Hepatic stellate cell (primary cell): ENCODE measurements around the gene COA1.
"Not testable (repeated sequence)": the region's sequence is repeated elsewhere in the genome, so short reads cannot be mapped to it uniquely, and the experiment has no call there.

Experiments used
- DNase-seq: peaks from one replicate; pipeline ENCODE4 v3.0.0; 2011; ENCODE audit warnings: low spot score

The COA1 gene

DNA sequence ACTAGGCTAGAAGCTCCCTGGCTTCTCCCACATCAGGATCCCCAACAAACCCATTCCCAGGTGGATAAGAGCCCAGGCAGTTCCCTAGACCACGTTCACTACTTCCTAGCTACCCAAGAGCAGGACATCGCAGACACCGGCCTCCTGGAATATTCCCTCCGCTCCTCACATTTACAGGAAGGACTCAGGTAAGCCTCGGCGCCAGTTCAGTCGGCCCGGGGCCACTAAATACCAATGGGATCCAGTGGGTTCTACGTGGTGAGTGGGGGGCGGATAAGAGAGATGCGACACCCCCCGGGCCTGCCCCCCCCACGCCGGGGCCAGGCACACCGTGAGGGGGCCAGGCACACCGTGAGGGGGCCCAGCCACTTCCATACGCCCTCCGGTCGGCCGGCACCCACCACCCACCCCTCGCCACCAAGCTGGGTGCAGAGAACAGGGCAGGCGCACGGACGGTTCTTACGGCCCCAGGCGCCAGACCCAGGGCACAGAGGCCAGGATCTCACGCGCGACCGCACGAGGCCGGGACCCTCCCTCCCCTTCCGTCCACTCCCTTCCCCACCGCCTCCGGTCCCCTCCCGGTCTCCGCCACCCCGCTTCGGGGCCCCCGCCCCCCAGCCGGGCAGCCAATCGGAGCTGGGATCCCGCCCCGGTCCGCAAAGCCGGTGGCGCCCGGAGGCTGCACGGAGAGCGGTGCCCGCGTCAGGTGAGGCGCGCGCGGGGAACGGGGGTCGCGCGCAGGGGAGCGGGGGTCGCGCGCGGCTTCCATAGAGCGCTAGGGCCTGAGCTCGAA lies 28.9 kb upstream of the COA1 start, which contains the start of gene BLVRA:
Gene BLVRA (plus strand): TSS at position 652 of the 793 bp plus-strand sequence. CDS start 12,479 bp downstream, outside the sequence.
- peak; percentile 86 for DNase-seq

DNA sequence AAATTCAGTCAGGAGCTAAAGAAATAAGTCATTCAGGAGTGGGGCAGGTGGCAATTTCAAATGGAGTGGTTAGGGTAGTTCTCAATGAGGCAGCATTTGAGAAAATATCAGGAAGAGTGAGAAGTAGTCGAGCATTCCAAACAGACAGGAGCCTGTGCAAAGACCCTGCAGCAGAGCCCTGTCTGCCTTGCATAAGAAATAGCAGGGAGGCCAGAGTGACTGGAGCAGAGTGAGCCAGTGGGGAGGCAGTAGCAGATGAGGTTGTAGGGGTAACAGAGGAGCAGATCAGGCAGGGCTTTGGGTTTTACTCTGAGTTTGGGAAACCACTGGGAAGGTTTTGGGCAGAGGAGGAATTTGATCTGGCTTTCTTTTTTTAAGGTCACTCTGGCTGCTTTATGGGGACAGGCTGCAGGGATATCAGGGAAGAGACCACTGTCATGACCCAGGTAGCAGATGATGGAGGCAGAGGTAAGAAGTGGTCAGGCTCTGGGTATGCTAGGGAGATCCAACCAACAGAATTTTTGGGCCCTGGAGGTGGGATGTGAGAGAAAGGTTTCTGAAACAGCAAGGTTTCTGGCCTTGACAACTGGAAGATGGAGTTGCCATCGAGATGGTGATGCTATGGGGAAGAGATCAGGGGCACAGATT lies 27.9 kb upstream of the COA1 start:
- DNase-seq: no peak

GRCh38 chr7:43756368-43757072 lies 27.2 kb upstream of the COA1 start:
- peak; percentile 92 for DNase-seq

DNA sequence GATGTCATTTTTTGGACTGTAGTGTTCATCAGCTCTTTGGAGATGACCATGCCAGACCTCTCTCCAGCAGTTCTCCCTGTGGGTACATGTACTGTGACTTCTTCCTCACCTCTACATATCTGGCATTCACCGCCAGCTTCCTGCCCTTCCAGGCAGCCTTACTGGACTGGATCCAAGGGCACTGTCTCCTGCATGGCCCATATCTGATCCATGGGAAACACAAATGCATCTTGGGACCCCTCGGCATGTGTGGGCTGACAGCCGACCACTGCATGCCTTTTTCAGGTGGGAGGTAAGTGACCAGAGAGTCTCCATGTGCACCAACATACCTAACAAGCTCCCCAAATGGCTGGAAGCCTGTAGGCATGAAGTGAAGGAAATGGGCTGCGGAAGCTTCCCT lies 25.3 kb upstream of the COA1 start:
- DNase-seq: no peak

- no peak for DNase-seq
Observed at GRCh38 chr7:43753843-43754242, 24.5 kb upstream of the COA1 start.

DNA sequence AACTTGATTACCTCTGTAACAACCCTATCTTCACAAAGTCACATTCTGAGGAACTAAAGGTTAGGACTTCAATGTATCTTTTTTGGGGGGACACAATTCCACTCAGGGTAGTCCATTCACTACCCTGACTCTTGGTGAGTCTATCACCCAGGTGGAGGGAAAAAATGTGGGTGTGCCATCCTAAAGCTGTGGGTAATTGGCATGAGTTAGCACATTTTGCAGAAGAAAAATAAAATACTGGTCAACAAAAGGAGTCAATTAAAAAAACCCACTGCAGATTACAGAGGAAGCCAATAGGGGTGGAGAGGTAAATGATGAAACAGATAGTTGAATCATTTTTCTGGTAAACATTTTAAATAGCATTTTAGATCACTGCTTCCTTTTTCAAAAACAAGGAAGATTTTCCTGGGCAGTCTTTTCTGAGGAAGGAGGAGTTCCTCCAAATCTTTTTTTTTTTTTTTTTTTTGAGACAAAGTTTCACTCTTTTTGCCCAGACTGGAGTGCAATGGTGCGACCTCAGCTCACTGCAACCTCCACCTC lies 24.0 kb upstream of the COA1 start:
- DNase-seq: no peak

DNA sequence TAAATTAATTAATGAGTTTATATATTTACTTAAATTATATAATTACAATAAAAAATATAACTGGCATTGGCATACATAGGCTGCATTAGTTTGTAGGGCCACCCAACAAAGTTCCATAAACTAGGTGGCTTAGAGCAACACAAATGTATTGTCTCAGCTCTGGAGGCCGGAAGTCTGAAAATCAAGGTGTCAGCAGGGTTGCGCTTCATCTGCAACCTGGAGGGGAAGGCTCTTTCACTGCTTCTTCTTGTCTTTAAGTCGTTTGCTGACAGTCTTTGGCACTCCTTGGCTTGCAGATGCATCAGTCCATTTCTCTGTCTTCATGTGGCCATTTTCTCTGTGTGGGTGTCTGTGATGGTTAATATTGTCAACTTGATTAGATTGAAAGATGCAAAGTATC lies 23.1 kb upstream of the COA1 start:
- no peak for DNase-seq

DNA sequence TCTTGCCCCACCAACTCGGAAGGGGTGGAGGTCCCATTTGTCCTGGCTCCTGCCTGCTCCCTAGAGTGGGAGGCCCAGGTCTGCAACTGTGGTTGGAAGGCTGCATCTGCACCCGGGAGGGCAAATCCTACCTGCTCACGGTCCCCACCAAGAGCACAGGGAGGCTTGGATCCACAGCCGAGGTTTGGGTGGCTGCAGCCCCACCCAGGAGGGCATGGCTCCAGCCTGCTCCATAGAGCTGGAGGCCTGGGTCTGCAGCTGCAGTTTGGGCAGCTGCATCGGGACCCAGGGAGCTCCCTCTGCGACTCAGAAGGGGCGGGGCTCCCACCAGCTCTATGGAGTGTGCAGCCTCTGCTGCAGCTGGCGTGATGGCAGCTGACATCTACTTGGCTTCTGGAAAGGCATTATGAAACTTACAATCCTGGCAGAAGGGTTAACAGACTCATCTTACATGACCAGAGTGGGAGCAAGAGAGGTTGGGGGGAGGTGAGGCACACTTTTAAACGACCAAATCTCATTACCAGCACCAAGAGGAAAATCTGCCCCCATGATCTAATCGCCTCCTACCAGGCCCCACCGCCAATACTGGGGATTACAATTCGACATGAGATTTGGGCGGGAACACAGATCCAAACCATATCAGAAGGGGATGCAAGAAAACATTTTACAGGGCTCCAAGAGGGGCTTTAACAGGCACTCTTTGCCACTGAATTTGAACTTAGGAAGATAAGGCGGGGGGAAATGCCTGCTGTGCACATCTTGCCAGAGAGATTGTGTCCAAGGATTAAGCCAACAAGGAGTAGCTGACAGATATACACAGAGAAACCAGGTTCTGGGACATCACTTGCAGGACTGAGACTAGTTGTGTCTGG lies 20.9 kb upstream of the COA1 start:
- no peak for DNase-seq

- DNase-seq: no peak
Observed at GRCh38 chr7:43749383-43749940, 20.1 kb upstream of the COA1 start.

- no peak for DNase-seq
Observed at GRCh38 chr7:43747328-43748105, 18.2 kb upstream of the COA1 start.

DNA sequence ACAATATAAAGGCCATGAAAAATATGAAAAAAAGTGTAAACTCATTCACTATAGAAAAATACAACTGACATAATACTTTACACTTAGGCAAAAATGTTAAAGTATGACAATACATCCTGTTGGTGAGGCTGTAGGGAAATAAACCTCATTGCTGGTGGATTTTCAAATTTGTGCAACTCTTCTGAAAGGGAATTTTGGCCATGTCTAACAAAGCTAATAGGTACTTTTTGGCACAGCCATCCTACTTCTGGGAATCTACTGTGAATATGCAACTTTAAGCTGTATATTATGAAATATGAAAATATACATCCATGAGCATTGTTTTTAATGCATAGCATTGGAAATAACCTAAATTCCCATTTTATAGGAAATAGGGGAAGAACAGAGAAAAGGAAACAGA lies 13.4 kb upstream of the COA1 start:
- DNase-seq: no peak

DNA sequence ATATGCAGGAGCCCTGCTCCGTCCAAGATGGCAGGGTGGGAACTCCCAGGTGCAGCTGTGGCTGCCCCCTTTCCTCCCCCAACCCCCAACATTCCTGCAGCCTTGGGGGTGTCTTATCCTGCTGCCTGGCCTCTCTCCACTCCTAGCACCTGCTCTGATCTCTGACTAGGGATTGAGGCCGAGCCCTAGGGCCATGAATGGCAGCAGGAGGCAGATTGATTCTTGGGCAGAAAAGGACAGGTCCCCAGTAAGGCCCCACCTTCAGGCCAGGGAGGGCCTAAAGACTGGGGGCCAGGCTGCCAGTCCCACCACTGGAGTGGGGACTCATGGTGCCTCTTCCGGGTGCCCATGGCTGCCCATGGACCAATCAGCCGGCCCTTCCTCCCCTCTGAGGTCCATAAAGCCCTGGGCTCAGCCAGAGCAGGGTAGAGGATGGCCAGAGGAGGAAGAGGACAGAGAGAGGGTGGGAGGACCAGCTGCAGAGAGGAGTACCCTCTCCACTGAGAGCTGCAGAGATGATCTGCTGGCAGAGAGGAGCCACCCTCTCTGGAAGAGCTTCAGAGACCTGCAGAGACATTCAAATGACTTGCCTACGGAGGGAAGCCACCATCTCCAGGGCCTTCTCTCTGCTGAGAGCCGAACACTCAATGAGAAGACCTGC lies 8.3 kb upstream of the COA1 start:
- no peak for DNase-seq

- no peak for DNase-seq
Observed at GRCh38 chr7:43735802-43736603, 6.7 kb upstream of the COA1 start.

- no peak for DNase-seq
Observed at GRCh38 chr7:43735403-43735801, 6.1 kb upstream of the COA1 start.

- DNase-seq: not testable (repeated sequence)
Observed at GRCh38 chr7:43734575-43735332, 5.4 kb upstream of the COA1 start.

GRCh38 chr7:43731494-43731893 lies 2.2 kb upstream of the COA1 start:
- DNase-seq: not testable (repeated sequence)

DNA sequence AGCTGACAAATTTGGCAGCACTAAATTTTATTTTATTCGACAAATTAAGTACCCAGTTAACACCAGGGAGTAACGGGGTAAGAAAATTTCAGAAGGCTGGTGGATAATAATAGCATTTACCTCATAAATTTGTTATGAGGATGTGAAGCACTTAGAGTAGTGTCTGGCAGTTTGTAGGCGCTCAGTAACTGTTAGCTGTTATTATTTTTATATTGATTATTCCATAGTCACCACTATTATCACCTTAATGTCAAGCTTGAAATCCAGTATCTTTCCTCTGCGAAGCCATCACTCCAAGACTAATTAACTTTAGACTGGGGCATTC lies 563 bp upstream of the COA1 start:
- no peak for DNase-seq

DNA sequence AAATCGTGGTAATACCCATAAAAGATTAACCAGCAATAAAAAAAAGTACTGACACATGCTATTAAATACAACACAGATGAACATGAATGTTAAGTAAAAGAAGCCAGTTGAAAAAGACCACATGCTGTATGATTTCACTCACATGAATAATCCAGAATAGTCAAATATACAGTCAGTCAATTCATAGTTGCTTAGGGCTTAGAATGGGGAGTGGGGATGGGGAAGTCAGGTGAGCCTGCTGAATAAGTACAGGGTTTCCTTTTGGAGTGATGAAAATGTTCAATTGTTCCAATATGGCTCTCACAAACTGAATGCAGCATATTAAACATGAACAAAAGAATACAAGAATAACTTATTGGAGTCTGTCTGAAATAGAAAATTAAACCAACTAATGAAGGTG lies 1.8 kb downstream of the COA1 start:
- no peak for DNase-seq

DNA sequence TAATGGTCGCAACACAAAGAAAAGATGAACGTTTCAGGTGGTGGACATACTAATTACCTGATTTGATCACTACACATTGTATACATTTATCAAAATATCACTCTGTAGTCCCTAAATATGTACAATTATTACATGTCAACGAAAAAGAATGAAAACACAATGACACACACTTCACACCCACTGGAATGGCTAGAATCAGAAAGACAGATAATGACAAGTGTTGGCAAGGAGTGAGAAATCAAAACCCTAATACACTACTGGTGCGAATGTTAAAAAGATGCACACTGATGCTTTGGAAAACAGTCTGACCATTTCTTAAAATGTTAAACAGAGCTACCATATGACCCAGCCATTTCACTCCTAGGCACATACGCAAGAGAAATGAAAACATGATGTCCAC lies 2.3 kb downstream of the COA1 start:
- no peak for DNase-seq
